Vagina (tissue), 2 donors: ENCODE results near the gene STRIT1.

ENCODE experiments used
- POLR2A ChIP-seq, 2 donors: fragments of 450-650 bp; IDR thresholded peaks; one replicate each; pipeline ENCODE4 v1.6.1; 2017; ENCODE audit warnings: antibody characterized with exemption in 2 of 2, mild to moderate bottlenecking in 2 of 2, moderate library complexity in 2 of 2
- POLR2AphosphoS5 ChIP-seq, 2 donors: sonication (generic); formaldehyde crosslinking; IDR thresholded peaks; one replicate each; pipeline ENCODE4 v1.9.0; 2017; ENCODE audit warnings: antibody characterized with exemption in 2 of 2, mild to moderate bottlenecking in 2 of 2, low read depth in 1 of 2; ENCODE audit not compliant: insufficient read depth in 1 of 2
- TF ChIP-seq, protein P1 (sequence below), 3 experiments: fragments of 450-650 bp in 2 of 3; fragments of 200-600 bp in 1 of 3; sonication (generic) in 1 of 3; IDR thresholded peaks; one replicate each; pipeline ENCODE4 v1.5.1; 2017 to 2019; ENCODE audit warnings: antibody characterized with exemption in 3 of 3, mild to moderate bottlenecking in 2 of 3, moderate library complexity in 2 of 3

DNA sequence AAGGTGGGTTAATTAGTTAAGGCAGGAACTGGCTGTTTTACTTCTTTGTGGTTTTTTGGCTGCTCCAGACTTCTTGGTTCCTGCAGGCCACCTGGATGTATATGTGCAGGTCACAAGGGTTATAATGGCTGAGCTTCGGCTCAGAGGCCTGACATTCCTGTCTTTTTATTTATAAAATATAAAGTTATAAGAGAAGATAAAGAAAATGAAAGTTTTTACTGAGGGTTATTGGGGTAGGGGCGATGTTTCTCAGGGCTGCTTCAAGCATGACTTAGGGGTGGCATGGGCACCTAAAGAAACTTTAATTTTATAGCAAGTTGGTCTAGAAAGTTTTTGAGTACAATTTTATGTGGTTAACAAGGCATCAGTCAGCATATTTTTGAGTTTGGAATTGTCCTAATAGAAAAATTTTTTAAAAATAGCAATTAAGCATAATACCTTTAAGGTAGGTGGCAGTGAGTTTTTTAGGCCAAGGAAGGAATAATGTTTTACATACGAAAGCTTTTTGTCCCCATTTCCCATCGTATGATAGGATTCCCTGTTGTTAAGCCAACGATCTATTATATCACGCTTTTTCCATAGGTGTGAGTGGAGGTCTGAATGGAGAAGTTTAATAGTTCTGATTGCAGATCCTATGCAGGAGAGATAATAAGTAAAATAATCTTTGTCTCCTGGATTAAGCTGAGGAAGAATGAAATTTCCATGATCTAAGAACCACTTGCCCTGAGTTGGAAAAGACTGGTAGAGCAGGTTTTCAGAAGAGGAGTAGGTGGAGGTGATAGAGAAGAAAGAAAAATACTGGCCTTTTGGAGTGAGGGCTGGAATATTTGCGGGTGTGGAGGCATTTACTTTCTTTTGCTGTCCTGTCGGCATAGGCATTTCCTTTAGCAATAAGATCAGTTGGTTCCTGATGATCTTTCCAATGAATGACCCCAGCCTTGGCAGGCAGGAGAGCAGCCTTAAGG is 10.1 kb downstream of the STRIT1 start:
- TF ChIP-seq, protein P1, sequence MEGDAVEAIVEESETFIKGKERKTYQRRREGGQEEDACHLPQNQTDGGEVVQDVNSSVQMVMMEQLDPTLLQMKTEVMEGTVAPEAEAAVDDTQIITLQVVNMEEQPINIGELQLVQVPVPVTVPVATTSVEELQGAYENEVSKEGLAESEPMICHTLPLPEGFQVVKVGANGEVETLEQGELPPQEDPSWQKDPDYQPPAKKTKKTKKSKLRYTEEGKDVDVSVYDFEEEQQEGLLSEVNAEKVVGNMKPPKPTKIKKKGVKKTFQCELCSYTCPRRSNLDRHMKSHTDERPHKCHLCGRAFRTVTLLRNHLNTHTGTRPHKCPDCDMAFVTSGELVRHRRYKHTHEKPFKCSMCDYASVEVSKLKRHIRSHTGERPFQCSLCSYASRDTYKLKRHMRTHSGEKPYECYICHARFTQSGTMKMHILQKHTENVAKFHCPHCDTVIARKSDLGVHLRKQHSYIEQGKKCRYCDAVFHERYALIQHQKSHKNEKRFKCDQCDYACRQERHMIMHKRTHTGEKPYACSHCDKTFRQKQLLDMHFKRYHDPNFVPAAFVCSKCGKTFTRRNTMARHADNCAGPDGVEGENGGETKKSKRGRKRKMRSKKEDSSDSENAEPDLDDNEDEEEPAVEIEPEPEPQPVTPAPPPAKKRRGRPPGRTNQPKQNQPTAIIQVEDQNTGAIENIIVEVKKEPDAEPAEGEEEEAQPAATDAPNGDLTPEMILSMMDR (IDR thresholded peaks at IDR 0.05) = no peak
- TF ChIP-seq POLR2A (IDR thresholded peaks at IDR 0.05) = no peak
- TF ChIP-seq POLR2AphosphoS5 (IDR thresholded peaks at IDR 0.05; ENCODE audit: insufficient read depth in 1 of 2, low read depth in 1 of 2) = no peak
